GM12801 (cell line): ENCODE measurements around the gene HMGN4.

ENCODE experiments used
- CTCF ChIP-seq: IDR thresholded peaks from one replicate; pipeline ENCODE4 v1.5.1; 2011; ENCODE audit warnings: control low read depth; ENCODE audit not compliant: insufficient read length; ENCODE audit errors: extremely low read depth

The HMGN4 gene

GRCh38 chr6:26538572-26538902 is 371 bp downstream of the HMGN4 start:
- no peak for TF ChIP-seq CTCF

GRCh38 chr6:26539071-26539615 is 977 bp downstream of the HMGN4 start:
- TF ChIP-seq CTCF, result no peak

GRCh38 chr6:26541579-26541978 is 3.4 kb downstream of the HMGN4 start:
- no peak for TF ChIP-seq CTCF

- no peak for TF ChIP-seq CTCF
Measured at GRCh38 chr6:26543953-26544352, 5.8 kb downstream of the HMGN4 start.

- TF ChIP-seq CTCF, result no peak
Measured at GRCh38 chr6:26544473-26544872, 6.3 kb downstream of the HMGN4 start.

GRCh38 chr6:26545627-26546026 is 7.5 kb downstream of the HMGN4 start:
- TF ChIP-seq CTCF, result no peak

- no peak for TF ChIP-seq CTCF
Measured at GRCh38 chr6:26550250-26550993, 12.3 kb downstream of the HMGN4 start.
